Neural progenitor cell (in vitro differentiated cells): ENCODE results near the gene SLC7A9. TPM values are rescaled to one million over a fixed set of nuclear protein-coding genes. Genes with fewer than 3 reads are reported as not detected.

ENCODE experiments used
- DNase-seq: peaks from one replicate; pipeline ENCODE4 v3.0.0-alpha.2; 2016; ENCODE audit warnings: low spot score
- H2AFZ ChIP-seq: fragments of 200-600 bp; sonication (generic); replicated peaks from 2 replicates; pipeline ENCODE4 v1.6.1; 2016; ENCODE audit warnings: antibody characterized with exemption
- H3F3A ChIP-seq: fragments of 200-600 bp; sonication (generic); 2 replicates; pipeline ENCODE4 v1.6.1; 2016; ENCODE audit warnings: antibody characterized with exemption, low read depth
- H3K27ac ChIP-seq: fragments of 200-600 bp; sonication (generic); 2 replicates; pipeline ENCODE4 v1.5.1; 2016; ENCODE audit warnings: mild to moderate bottlenecking
- H3K27me3 ChIP-seq: fragments of 200-600 bp; sonication (generic); 2 replicates; pipeline ENCODE4 v1.6.1; 2016; ENCODE audit warnings: mild to moderate bottlenecking, moderate library complexity
- H3K36me3 ChIP-seq: fragments of 200-600 bp; sonication (generic); 2 replicates; pipeline ENCODE4 v1.5.1; 2016
- H3K4me1 ChIP-seq: fragments of 200-600 bp; sonication (generic); 2 replicates; pipeline ENCODE4 v1.6.1; 2016; ENCODE audit warnings: mixed run types
- H3K4me2 ChIP-seq: fragments of 200-600 bp; sonication (generic); 2 replicates; pipeline ENCODE4 v1.6.1; 2016
- H3K4me3 ChIP-seq: fragments of 200-600 bp; sonication (generic); 2 replicates; pipeline ENCODE4 v1.5.1; 2016
- H3K79me2 ChIP-seq: fragments of 200-600 bp; sonication (generic); 2 replicates; pipeline ENCODE4 v1.6.1; 2016; ENCODE audit warnings: low read depth
- H3K9ac ChIP-seq: fragments of 200-600 bp; sonication (generic); 2 replicates; pipeline ENCODE4 v1.6.1; 2016
- H3K9me3 ChIP-seq: fragments of 200-600 bp; sonication (generic); 2 replicates; pipeline ENCODE4 v1.5.1; 2016; ENCODE audit warnings: low read depth
- H4K20me1 ChIP-seq: fragments of 200-600 bp; sonication (generic); 2 replicates; pipeline ENCODE4 v1.6.1; 2016; ENCODE audit warnings: low read depth
- H3K27ac Mint-ChIP-seq: 3 replicates; pipeline ENCODE4 v1.8.0; 2021; ENCODE audit warnings: mixed read lengths
- H3K27me3 Mint-ChIP-seq: 2 replicates; pipeline ENCODE4 v1.8.0; 2022; ENCODE audit warnings: low read depth, mild to moderate bottlenecking, inconsistent platforms, moderate library complexity, mixed read lengths; ENCODE audit not compliant: insufficient read depth
- H3K36me3 Mint-ChIP-seq: 3 replicates; pipeline ENCODE4 v1.8.0; 2021; ENCODE audit warnings: mixed read lengths
- H3K4me1 Mint-ChIP-seq: 3 replicates; pipeline ENCODE4 v1.8.0; 2021; ENCODE audit warnings: mixed read lengths
- H3K4me3 Mint-ChIP-seq: 3 replicates; pipeline ENCODE4 v1.8.0; 2021; ENCODE audit warnings: mild to moderate bottlenecking, moderate library complexity, mixed read lengths
- H3K9me3 Mint-ChIP-seq: 3 replicates; pipeline ENCODE4 v1.8.0; 2020; ENCODE audit warnings: mixed read lengths
- CTCF ChIP-seq: fragments of 200-600 bp; sonication (generic); IDR thresholded peaks from 2 replicates; pipeline ENCODE4 v1.5.1; 2017; ENCODE audit warnings: antibody characterized with exemption, mild to moderate bottlenecking
- EZH2 ChIP-seq: fragments of 200-600 bp; sonication (generic); IDR thresholded peaks from 2 replicates; pipeline ENCODE4 v1.6.1; 2017; ENCODE audit warnings: antibody characterized with exemption, mild to moderate bottlenecking, moderate library complexity
- EZH2phosphoT487 ChIP-seq: fragments of 200-600 bp; sonication (generic); IDR thresholded peaks from 2 replicates; pipeline ENCODE4 v1.6.1; 2017; ENCODE audit warnings: antibody characterized with exemption
- total RNA-seq: library from RNA; depleted of rRNA; stranded (reverse); fragments of >200 nt; gene quantifications from 2 replicates; pipeline ENCODE4 v1.2.3, GENCODE V29; 2015; ENCODE audit warnings: low replicate concordance

Gene SLC7A9
- total RNA-seq, 1 donor from 2014 or later, result not detected

- Mint-ChIP-seq H3K27me3 (peaks cover 4% of the 10 kb centered on the region), H3K9me3 (no peaks in the 10 kb centered on the region), H3K4me3 (no peak overlapping the region), H3K36me3 (peaks cover 9% of the 10 kb centered on the region), H3K4me1 (peaks cover 6% of the 10 kb centered on the region), H3K27ac (peak overlapping the region; percentile 72)
- Histone ChIP-seq H3K36me3 (no peaks in the 10 kb centered on the region), H3F3A (no peaks in the 10 kb centered on the region), H3K4me2 (no peak overlapping the region), H3K9me3 (no peaks in the 10 kb centered on the region), H3K27ac (no peak overlapping the region), H3K4me3 (no peak overlapping the region), H3K9ac (no peak overlapping the region), H4K20me1 (no peaks in the 10 kb centered on the region), H3K4me1 (peaks cover 4% of the 10 kb centered on the region), H3K79me2 (no peaks in the 10 kb centered on the region), H2AFZ (no peak overlapping the region), H3K27me3 (no peaks in the 10 kb centered on the region)
- no peak for TF ChIP-seq EZH2
- no peak for DNase-seq
Observed at GRCh38 chr19:32876236-32876918, 6.8 kb upstream of the SLC7A9 start.

- H3K9me3 ChIP-seq, result no peaks in the 10 kb centered on the region
- H3K27ac ChIP-seq, result no peak overlapping the region
- H3K9me3 Mint-ChIP-seq, result no peaks in the 10 kb centered on the region
- peaks cover 6% of the 10 kb centered on the region for H3K4me1 Mint-ChIP-seq
- H2AFZ ChIP-seq, result no peak overlapping the region
- peaks cover 3% of the 10 kb centered on the region for H3K27me3 Mint-ChIP-seq
- H3K79me2 ChIP-seq, result no peaks in the 10 kb centered on the region
- DNase-seq, result peak; percentile 54
- H3K4me3 Mint-ChIP-seq, result no peak overlapping the region
- no peaks in the 10 kb centered on the region for H3K36me3 ChIP-seq
- no peak for TF ChIP-seq EZH2phosphoT487
- TF ChIP-seq EZH2, result no peak
- no peak for TF ChIP-seq CTCF
- peaks cover 9% of the 10 kb centered on the region for H3K36me3 Mint-ChIP-seq
- H3K9ac ChIP-seq, result no peak overlapping the region
- H3K27me3 ChIP-seq, result no peaks in the 10 kb centered on the region
- H3K4me3 ChIP-seq, result no peak overlapping the region
- H4K20me1 ChIP-seq, result no peaks in the 10 kb centered on the region
- peaks cover 4% of the 10 kb centered on the region for H3K4me1 ChIP-seq
- no peak overlapping the region for H3K27ac Mint-ChIP-seq
- H3K4me2 ChIP-seq, result no peak overlapping the region
- H3F3A ChIP-seq, result no peaks in the 10 kb centered on the region
Observed at GRCh38 chr19:32875428-32875827, 5.9 kb upstream of the SLC7A9 start.

- Mint-ChIP-seq H3K9me3 (no peaks in the 10 kb centered on the region), H3K4me1 (peaks cover 6% of the 10 kb centered on the region), H3K4me3 (no peak overlapping the region), H3K27me3 (peaks cover 3% of the 10 kb centered on the region), H3K36me3 (peaks cover 6% of the 10 kb centered on the region), H3K27ac (no peak overlapping the region)
- Histone ChIP-seq H3K36me3 (no peaks in the 10 kb centered on the region), H3K27me3 (no peaks in the 10 kb centered on the region), H3K9me3 (no peaks in the 10 kb centered on the region), H3K9ac (no peak overlapping the region), H4K20me1 (no peaks in the 10 kb centered on the region), H3K4me1 (peaks cover 4% of the 10 kb centered on the region), H3K4me2 (no peak overlapping the region), H2AFZ (no peak overlapping the region), H3F3A (no peaks in the 10 kb centered on the region), H3K27ac (no peak overlapping the region), H3K79me2 (no peaks in the 10 kb centered on the region), H3K4me3 (no peak overlapping the region)
- no peak for DNase-seq
- TF ChIP-seq EZH2phosphoT487, result no peak
Observed at GRCh38 chr19:32874605-32875004, 5.0 kb upstream of the SLC7A9 start.

GRCh38 chr19:32873247-32873959 is 3.8 kb upstream of the SLC7A9 start:
- peaks cover 4% of the 10 kb centered on the region for H3K36me3 Mint-ChIP-seq
- Histone ChIP-seq H2AFZ (no peak overlapping the region), H3K4me2 (no peak overlapping the region), H3K9me3 (no peaks in the 10 kb centered on the region), H4K20me1 (no peaks in the 10 kb centered on the region), H3K36me3 (no peaks in the 10 kb centered on the region), H3K4me3 (no peak overlapping the region), H3K27ac (no peak overlapping the region), H3K27me3 (no peaks in the 10 kb centered on the region), H3K9ac (no peak overlapping the region), H3K4me1 (peaks cover 4% of the 10 kb centered on the region), H3K79me2 (no peaks in the 10 kb centered on the region), H3F3A (no peaks in the 10 kb centered on the region)
- no peak for DNase-seq
- no peaks in the 10 kb centered on the region for H3K9me3 Mint-ChIP-seq
- no peak for TF ChIP-seq EZH2phosphoT487
- no peak for TF ChIP-seq EZH2
- no peak for TF ChIP-seq CTCF
- peaks cover 6% of the 10 kb centered on the region for H3K4me1 Mint-ChIP-seq
- no peak overlapping the region for H3K27ac Mint-ChIP-seq
- H3K27me3 Mint-ChIP-seq, result no peaks in the 10 kb centered on the region
- no peak overlapping the region for H3K4me3 Mint-ChIP-seq
